ENCODE data around the gene RNF167. TPM values are rescaled to one million over a fixed set of nuclear protein-coding genes. Genes with fewer than 3 reads are reported as not detected.

Gene RNF167
- total and polyA plus RNA-seq, 2 of the 8 experiments (the other 6 are each of a cell fraction or from before 2014, with no cell fraction given): 140 to 281 TPM

DNA sequence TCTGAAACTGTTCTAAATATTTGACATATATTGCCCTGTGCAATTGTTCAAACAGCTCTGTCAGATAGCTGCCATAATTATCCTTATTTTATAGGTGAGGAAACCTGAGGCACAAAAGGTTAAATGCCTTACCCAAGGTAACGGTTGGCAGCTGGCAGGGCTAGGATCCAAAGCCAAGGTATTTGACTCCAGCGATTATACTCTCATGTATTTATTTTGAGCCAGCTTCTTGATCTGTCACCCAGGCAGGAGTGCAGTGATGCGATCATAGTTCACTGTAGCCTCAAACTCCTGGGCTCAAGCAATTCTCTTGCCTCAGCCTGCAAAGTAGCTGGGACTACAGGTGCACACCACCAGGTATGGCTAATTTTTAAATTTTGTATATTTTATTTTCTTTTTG, 18.0 kb downstream of the RNF167 start:
- Histone ChIP-seq H4K8ac (ENCODE audit: extremely low read depth, insufficient read depth, low read length) (no peak overlapping the region), H3K4ac (replicated peaks; ENCODE audit: insufficient read length, low read depth, low read length) (no peak overlapping the region), H3K4me3 (ENCODE audit: extremely low read depth in 1 of 4, insufficient read depth in 2 of 4, low read depth in 3 of 4, low read length in 4 of 4) (no peak overlapping the region), H2BK5ac (ENCODE audit: low read depth, low read length) (no peak overlapping the region), H3K9ac (replicated peaks in 1 of 4; ENCODE audit: extremely low read depth in 1 of 4, low read depth in 3 of 4, low read length in 3 of 4) (no peak overlapping the region), H2AK5ac (ENCODE audit: low read depth, low read length) (no peak overlapping the region), H3K79me2 (ENCODE audit: control insufficient read depth in 1 of 2, insufficient read depth in 2 of 2, low read length in 2 of 2) (no peaks in the 10 kb centered on the region), H2BK12ac (ENCODE audit: low read depth, low read length) (no peak overlapping the region), H3K4me2 (ENCODE audit: insufficient read depth in 1 of 2, low read depth in 2 of 2, low read length in 2 of 2) (no peak overlapping the region), H3K14ac (ENCODE audit: insufficient read length) (no peak overlapping the region), H2BK20ac (ENCODE audit: low read length) (no peak overlapping the region), H4K20me1 (replicated peaks in 1 of 2; ENCODE audit: control insufficient read depth in 1 of 2, insufficient read depth in 2 of 2, low read length in 2 of 2) (peaks cover 0 to 3% of the 10 kb centered on the region in 2 experiments), H3K23ac (ENCODE audit: insufficient read length) (no peak overlapping the region), H3K36me3 (ENCODE audit: control insufficient read depth in 2 of 4, insufficient read depth in 4 of 4, low read length in 3 of 4) (peaks cover 0 to 2% (median 0%) of the 10 kb centered on the region in 4 experiments; a peak in 2 of 8 replicates), H3K4me1 (replicated peaks in 1 of 4; ENCODE audit: control insufficient read depth in 3 of 4, insufficient read depth in 4 of 4, low read length in 3 of 4) (peaks cover 0 to 10% (median 6%) of the 10 kb centered on the region in 4 experiments; a peak in 5 of 7 replicates), H3K9me3 (ENCODE audit: insufficient read depth in 2 of 2, low read depth in 1 of 2, low read length in 1 of 2) (no peaks in the 10 kb centered on the region), H2BK15ac (ENCODE audit: low read length) (no peak overlapping the region), H3K23me2 (ENCODE audit: low read depth, low read length) (no peaks in the 10 kb centered on the region), H2BK120ac (replicated peaks; ENCODE audit: low read depth, low read length) (no peak overlapping the region), H3K79me1 (ENCODE audit: low read depth, low read length) (0 out of 2 replicates have a peak, but pooled peaks cover 2% of the 10 kb centered on the region), H3K56ac (replicated peaks; ENCODE audit: insufficient read length, low read depth, low read length) (no peak overlapping the region), H4K5ac (ENCODE audit: insufficient read length, low read depth, low read length) (no peak overlapping the region), H3K27ac (ENCODE audit: low read depth, low read length) (no peak overlapping the region), H4K91ac (replicated peaks; ENCODE audit: insufficient read length, low read length) (no peak overlapping the region), H2AFZ (ENCODE audit: low read length) (no peak overlapping the region), H3K27me3 (replicated peaks in 1 of 4; ENCODE audit: control insufficient read depth in 3 of 4, extremely low read depth in 1 of 4, insufficient read depth in 3 of 4, low read length in 3 of 4) (no peaks in the 10 kb centered on the region), H3K18ac (ENCODE audit: extremely low read depth, low read length) (no peak overlapping the region)
- no peak for DNase-seq (ENCODE audit: low read depth in 1 of 2, low spot score in 2 of 2)
- TF ChIP-seq EP300 (IDR thresholded peaks at IDR 0.05; ENCODE audit: borderline replicate concordance in 1 of 2, low read depth in 2 of 2, low read length in 2 of 2): no peak
- no peak for TF ChIP-seq CREB1 (IDR thresholded peaks at IDR 0.05)
- TF ChIP-seq CEBPB (IDR thresholded peaks at IDR 0.05; ENCODE audit: low read depth, low read length): no peak
- no peak for TF ChIP-seq SAP30 (IDR thresholded peaks at IDR 0.05; ENCODE audit: insufficient read depth, insufficient replicate concordance, low read length)
- TF ChIP-seq CHD2 (IDR thresholded peaks at IDR 0.05; ENCODE audit: low read length): no peak
- no peak for TF ChIP-seq SIX5 (IDR thresholded peaks at IDR 0.05; ENCODE audit: low read depth, low read length)
- no peak for TF ChIP-seq KDM5A (IDR thresholded peaks at IDR 0.05; ENCODE audit: low read length)
- WGBS, 2 experiments (ENCODE audit: extremely low coverage in 1 of 2, insufficient coverage in 1 of 2, insufficient read length in 1 of 2, insufficient replicate concordance in 2 of 2, low coverage in 1 of 2, low lambda C conversion rate in 2 of 2, missing lambda C conversion rate in 1 of 2): 91% methylated on average over 3 of the region's 3 CpGs; no CpG with 5 or more reads in 1 of the 2 experiments
- CTCF ChIA-PET (ENCODE audit: partially characterized antibody): interaction anchor here (1.3 to 4.3 kb wide), 4 partner anchors 9 to 22 kb away, joined by 4 to 32 read pairs (median 12); partner anchors contain the start of genes RNF167, SLC25A11 and SPAG7
- no peak for FAIRE-seq
- POLR2A ChIA-PET (ENCODE audit: partially characterized antibody): interaction anchor here (27.4 to 32.4 kb wide), 2 partner anchors 2 to 11 kb away, joined by 987 read pairs; partner anchors contain the start of genes ENO3, PFN1, RNF167 and SLC25A11
